ENCODE results near the gene ARHGEF10L.

Gene ARHGEF10L

GRCh38 chr1:17609529-17609928 lies 70.0 kb downstream of the ARHGEF10L start:
- TF ChIP-seq GABPA (IDR thresholded peaks at IDR 0.05; ENCODE audit: low read depth) (no peak), POLR2AphosphoS5 (IDR thresholded peaks at IDR 0.05; ENCODE audit: low read depth) (no peak), SPI1 (IDR thresholded peaks at IDR 0.05; ENCODE audit: borderline replicate concordance, low read depth) (no peak), CTCF (IDR thresholded peaks at IDR 0.05; ENCODE audit: insufficient read depth, low read length) (no peak)
- TF ChIP-seq, protein P1, sequence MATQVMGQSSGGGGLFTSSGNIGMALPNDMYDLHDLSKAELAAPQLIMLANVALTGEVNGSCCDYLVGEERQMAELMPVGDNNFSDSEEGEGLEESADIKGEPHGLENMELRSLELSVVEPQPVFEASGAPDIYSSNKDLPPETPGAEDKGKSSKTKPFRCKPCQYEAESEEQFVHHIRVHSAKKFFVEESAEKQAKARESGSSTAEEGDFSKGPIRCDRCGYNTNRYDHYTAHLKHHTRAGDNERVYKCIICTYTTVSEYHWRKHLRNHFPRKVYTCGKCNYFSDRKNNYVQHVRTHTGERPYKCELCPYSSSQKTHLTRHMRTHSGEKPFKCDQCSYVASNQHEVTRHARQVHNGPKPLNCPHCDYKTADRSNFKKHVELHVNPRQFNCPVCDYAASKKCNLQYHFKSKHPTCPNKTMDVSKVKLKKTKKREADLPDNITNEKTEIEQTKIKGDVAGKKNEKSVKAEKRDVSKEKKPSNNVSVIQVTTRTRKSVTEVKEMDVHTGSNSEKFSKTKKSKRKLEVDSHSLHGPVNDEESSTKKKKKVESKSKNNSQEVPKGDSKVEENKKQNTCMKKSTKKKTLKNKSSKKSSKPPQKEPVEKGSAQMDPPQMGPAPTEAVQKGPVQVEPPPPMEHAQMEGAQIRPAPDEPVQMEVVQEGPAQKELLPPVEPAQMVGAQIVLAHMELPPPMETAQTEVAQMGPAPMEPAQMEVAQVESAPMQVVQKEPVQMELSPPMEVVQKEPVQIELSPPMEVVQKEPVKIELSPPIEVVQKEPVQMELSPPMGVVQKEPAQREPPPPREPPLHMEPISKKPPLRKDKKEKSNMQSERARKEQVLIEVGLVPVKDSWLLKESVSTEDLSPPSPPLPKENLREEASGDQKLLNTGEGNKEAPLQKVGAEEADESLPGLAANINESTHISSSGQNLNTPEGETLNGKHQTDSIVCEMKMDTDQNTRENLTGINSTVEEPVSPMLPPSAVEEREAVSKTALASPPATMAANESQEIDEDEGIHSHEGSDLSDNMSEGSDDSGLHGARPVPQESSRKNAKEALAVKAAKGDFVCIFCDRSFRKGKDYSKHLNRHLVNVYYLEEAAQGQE (IDR thresholded peaks at IDR 0.05; ENCODE audit: insufficient replicate concordance, low read depth), result no peak
- Histone ChIP-seq H3K27ac (replicated peaks) (no peak overlapping the region), H3K4me3 (replicated peaks; ENCODE audit: insufficient read depth, low read length) (no peak overlapping the region), H3K27me3 (ENCODE audit: insufficient read depth, poor library complexity, severe bottlenecking) (no peaks in the 10 kb centered on the region)
- no peak for DNase-seq (ENCODE audit: low read depth in 1 of 2, low spot score in 1 of 2)

DNA sequence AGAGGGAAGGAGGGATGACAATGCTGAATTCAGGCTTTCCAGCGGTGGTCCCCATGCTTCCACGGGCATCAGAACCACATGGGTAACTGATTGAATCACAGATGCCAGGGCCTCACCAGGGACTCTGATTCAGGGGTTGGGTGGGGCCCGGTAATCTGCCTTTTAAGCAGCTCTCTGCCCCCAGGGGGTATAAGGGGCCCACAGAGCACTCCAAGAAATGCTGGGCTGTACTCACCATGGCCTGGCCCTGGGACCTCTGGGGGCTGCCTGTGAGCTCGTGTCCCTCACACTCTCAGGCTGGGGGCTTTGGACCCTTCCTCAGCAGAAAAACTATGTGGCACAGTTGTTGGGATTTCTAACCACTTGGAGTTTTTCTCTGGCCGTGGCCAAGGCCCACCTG lies 70.6 kb downstream of the ARHGEF10L start:
- Histone ChIP-seq H3K4me3 (replicated peaks; ENCODE audit: insufficient read depth, low read length) (no peak overlapping the region), H3K27me3 (ENCODE audit: insufficient read depth, poor library complexity, severe bottlenecking) (no peaks in the 10 kb centered on the region), H3K27ac (replicated peaks) (no peak overlapping the region)
- TF ChIP-seq GABPA (IDR thresholded peaks at IDR 0.05; ENCODE audit: low read depth) (no peak), CTCF (IDR thresholded peaks at IDR 0.05; ENCODE audit: insufficient read depth, low read length) (no peak), SPI1 (IDR thresholded peaks at IDR 0.05; ENCODE audit: borderline replicate concordance, low read depth) (no peak), POLR2AphosphoS5 (IDR thresholded peaks at IDR 0.05; ENCODE audit: low read depth) (no peak)
- TF ChIP-seq, protein P1 (IDR thresholded peaks at IDR 0.05; ENCODE audit: insufficient replicate concordance, low read depth), result no peak
- DNase-seq (ENCODE audit: low read depth in 1 of 2, low spot score in 1 of 2), result no peak

DNA sequence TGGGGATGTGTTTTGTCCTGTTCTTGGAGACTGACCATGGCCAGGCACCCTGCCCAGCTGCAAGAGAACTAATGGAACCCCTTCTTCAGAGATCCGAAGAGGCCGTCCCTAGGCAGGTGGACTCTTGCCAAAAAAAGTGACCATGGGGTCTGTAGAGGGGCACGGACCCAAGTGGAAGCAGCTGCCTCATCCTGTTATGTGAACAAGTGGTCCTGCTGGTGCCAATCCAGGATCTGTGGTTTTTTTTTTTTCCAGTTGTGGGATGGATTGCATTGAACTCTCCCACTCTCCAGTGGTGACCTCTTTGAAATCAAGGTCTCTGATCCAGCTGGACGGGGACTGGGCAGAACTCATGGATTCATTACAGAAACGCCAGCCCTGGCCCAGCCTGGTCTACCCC lies 71.2 kb downstream of the ARHGEF10L start:
- TF ChIP-seq GABPA (IDR thresholded peaks at IDR 0.05; ENCODE audit: low read depth) (no peak), POLR2AphosphoS5 (IDR thresholded peaks at IDR 0.05; ENCODE audit: low read depth) (no peak)
- TF ChIP-seq, protein P1 (IDR thresholded peaks at IDR 0.05; ENCODE audit: insufficient replicate concordance, low read depth), result no peak
- Histone ChIP-seq H3K27me3 (ENCODE audit: insufficient read depth, poor library complexity, severe bottlenecking) (no peaks in the 10 kb centered on the region), H3K4me3 (replicated peaks; ENCODE audit: insufficient read depth, low read length) (no peak overlapping the region), H3K27ac (replicated peaks) (no peak overlapping the region)
- DNase-seq (ENCODE audit: low read depth in 1 of 2, low spot score in 1 of 2), result no peak

GRCh38 chr1:17611991-17612390 lies 72.5 kb downstream of the ARHGEF10L start:
- Histone ChIP-seq H3K27me3 (ENCODE audit: insufficient read depth, poor library complexity, severe bottlenecking) (no peaks in the 10 kb centered on the region), H3K4me3 (replicated peaks; ENCODE audit: insufficient read depth, low read length) (no peak overlapping the region), H3K27ac (replicated peaks) (no peak overlapping the region)
- TF ChIP-seq POLR2AphosphoS5 (IDR thresholded peaks at IDR 0.05; ENCODE audit: low read depth) (no peak), SPI1 (IDR thresholded peaks at IDR 0.05; ENCODE audit: borderline replicate concordance, low read depth) (no peak), GABPA (IDR thresholded peaks at IDR 0.05; ENCODE audit: low read depth) (no peak), CTCF (IDR thresholded peaks at IDR 0.05; ENCODE audit: insufficient read depth, low read length) (no peak)
- TF ChIP-seq, protein P1 (IDR thresholded peaks at IDR 0.05; ENCODE audit: insufficient replicate concordance, low read depth), result no peak
- DNase-seq (ENCODE audit: low read depth in 1 of 2, low spot score in 1 of 2), result no peak
